Heart left ventricle (tissue), 13 donors: ENCODE results near the gene ELL.

Source experiments
- CTCF ChIP-seq, 12 donors: fragments of 200-600 bp; sonication (generic) in 4 of 12; IDR thresholded peaks; one replicate each; pipeline versions ENCODE4 v1.5.0 to v1.8.0; 2018 to 2022; ENCODE audit warnings: antibody characterized with exemption in 12 of 12, mild to moderate bottlenecking in 5 of 12
- POLR2A ChIP-seq, 2 donors: fragments of 450-650 bp; IDR thresholded peaks; one replicate each; pipeline ENCODE4 v1.6.1; 2017; ENCODE audit warnings: antibody characterized with exemption in 2 of 2, mild to moderate bottlenecking in 2 of 2, moderate library complexity in 2 of 2
- donor health status: ischemic (EF 13 %, LVEDD 7.1; RV severe dilation, severe dysfunction).
- donor health status: DM: no; HTN: yes; CAD: no.
- donor health status: DM: no; HTN: no; CAD: no.
- donor health status: ischemic (EF 25% LVEDD 6.9; RV normal size, moderate dysfunction).
- donor health status: ischemic (EF 25% LVEDD 5.7; RV mildly dilated, moderate dysfunction).
- donor health status: ischemic (EF 35%, LVEDD 5.7; RV mildly dilated, moderate dysfunction).
- donor health status: nonischemic (EF 11% LVEDD 7.7; RV severe dilation, severe dysfunction).
- donor health status: DM: yes; HTN: yes; CAD: no.
- donor health status: PGD.
- donor health status: ischemic (EF 29% LVEDD 5.4; RV normal size, mild dysfunction).
- donor health status: nonischemic (EF 23%, LVEDD 6.1; RV moderate dilation, normal function).

- TF ChIP-seq CTCF (IDR thresholded peaks at IDR 0.05) = no peak
- no peak for TF ChIP-seq POLR2A (IDR thresholded peaks at IDR 0.05)
Observed at GRCh38 chr19:18541992-18542940, 20.4 kb upstream of the ELL start.
